HG03135 (cell line): ENCODE measurements around the gene CR1.
"Not testable (repeated sequence)": the region's sequence is repeated elsewhere in the genome, so short reads cannot be mapped to it uniquely, and the experiment has no call there.

Source experiments
- ATAC-seq: cut with Tn5 transposase; IDR thresholded peaks from one replicate; pipeline ENCODE4 v1.9.1; 2021; ENCODE audit warnings: mild to moderate bottlenecking, moderate library complexity; ENCODE audit not compliant: unreplicated experiment

CR1 gene

DNA sequence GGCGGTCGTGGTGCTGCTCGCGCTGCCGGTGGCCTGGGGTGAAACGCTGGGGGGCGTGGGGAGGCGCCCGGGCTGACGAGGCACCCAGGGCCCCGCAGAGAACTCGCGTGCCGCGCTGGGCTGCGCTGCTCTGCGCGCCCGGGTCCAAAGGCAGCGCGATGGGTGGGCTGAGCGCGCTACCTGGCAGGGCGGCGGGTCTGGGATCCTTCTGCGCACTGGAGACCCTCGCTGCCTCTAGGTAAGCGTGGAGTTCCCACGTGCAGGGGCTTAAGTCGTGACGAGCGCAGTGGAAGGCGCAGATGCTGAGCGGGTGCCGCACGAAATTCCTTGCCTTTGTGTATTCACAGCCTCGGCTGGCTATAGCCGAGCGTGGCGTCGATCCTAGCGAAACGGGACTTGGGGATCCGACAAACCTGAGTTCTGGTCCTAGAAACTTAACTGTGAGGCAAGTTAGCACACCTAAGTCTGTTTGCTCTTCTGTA lies 173.6 kb downstream of the CR1 start:
- no peak for ATAC-seq

DNA sequence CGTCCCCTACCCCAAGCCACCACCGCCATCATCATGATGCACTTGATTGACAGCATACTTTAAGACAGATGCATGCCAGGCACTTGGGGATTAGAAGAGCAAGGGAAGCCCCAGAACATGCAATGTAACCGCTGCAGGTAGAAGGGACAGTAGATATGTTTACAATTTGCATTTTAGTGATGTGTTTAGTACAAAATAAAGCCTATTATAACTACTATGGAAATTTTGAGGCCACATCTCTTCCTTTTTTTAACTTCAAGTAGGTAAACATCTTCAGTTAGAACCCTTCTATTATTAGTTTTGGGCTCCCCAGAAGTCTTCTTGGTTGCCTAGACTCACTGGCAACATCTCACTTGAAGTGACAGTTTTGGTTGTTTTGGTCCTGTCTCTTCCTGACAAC lies 174.2 kb downstream of the CR1 start:
- no peak for ATAC-seq

DNA sequence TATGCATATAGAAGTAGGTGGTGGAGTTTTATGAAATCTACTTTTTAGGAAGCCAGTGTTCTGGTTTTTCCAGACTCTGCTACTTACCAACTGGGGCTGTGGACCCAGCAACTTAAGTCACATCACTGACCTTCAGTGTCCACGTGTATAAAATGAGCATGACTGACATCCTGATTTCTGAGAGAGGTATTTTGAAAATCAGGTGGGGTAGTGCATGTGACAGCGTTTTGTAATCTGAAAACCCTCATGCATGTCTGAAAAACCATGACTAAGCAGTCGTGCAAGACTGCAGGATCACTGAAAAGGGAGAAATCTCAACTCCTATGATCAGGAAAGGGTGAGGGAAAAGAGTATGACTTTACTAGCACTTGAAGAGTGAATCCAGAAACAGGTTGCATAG lies 175.0 kb downstream of the CR1 start:
- no peak for ATAC-seq

DNA sequence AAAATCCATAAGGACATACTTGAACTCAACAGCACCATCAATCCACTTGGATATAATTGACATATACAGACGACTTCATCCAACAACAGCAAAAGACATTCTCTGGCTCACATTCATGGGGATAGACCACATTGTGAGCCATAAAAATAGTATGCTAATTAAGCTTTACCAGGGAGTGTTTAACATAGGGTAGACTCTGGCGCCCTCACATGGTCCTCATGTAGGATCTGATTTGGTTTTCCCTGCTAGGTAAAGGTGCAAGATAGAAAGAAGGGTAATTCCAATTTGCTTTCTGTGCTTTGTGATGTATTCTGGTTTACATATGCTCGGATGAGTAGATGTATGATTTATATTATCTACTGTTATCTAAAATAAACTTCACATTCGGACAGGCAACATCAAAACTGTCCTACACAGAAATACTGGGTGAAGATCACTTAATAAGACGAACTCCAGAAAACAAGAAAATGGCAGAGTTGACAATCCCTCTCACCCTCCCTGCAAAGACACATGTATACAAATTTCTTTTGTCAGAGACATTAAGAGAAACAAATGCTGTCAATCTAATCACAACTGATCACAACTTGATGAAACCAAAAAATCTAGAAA lies 176.7 kb downstream of the CR1 start:
- ATAC-seq = no peak

DNA sequence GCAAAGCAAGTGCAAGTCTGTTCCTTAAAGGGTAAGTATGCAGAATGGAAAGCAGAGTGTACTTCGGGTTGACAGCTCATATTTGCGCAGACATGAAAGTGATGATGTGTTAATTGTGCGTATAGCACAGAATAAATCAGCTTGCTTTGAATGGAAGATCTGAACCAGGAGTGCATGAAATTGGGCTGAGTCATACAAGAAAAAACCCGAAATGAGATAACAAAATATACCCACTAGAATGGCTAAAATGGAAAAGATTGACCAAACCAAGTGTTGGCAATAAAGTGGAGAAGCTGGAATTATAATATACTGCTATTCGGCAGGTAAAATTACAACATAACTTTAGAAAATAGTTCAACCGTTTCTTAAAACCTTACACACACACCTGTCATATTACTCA lies 177.4 kb downstream of the CR1 start:
- ATAC-seq = no peak

DNA sequence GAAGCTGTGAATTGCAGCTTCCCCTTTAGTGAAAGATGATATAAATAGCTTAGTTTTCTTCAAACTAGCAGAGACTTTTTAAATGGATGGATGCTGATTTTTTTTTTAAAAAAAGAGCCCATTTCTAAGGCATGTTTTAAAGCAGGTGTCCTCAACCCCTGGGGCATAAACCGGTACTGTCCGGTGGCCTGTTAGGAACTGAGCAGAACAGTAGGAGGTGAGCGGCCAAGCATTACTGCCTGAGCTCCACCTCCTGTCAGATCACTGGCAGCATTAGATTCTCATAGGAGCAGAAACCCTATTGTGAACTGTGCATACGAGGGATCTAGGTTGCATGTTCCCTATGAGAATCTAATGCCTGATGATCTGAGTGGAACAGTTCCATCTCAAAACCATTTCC lies 180.2 kb downstream of the CR1 start:
- ATAC-seq = no peak

DNA sequence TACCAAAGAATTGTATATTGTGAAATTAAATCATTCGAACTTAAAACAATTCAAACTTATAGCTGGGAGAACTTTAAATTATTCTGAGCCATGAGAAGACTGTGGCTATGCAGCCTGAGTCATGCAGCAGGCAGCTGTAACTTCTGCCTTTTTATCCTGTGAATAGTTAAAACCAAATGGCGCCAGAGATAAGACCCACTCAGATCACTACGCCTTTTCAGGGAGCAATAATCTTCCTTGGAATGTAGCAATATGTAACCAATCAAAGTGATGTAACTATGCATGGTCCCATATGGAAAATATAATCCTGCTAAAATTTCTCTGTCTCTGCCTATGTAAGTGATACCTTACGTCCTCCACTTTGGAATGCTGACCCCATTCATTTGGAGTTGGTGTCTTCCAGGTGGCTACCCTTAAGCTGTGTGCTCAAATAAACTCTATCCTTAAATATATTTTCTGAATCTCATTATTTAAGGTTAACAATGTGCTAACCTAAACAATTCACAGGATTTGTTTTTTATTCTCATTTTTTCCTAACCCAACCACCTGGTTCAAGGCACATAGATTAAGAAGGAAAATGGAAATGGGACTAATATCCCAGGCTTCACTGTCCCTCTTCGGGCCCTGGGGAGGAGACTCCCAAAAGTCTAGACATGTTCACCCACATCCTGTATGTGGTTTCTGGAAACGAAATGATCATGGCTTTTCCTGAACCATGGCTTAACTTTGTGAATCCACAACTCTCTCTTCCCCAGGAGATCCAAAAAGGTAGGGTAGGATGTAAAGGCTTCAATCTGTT lies 184.8 kb downstream of the CR1 start:
- not testable (repeated sequence) for ATAC-seq

DNA sequence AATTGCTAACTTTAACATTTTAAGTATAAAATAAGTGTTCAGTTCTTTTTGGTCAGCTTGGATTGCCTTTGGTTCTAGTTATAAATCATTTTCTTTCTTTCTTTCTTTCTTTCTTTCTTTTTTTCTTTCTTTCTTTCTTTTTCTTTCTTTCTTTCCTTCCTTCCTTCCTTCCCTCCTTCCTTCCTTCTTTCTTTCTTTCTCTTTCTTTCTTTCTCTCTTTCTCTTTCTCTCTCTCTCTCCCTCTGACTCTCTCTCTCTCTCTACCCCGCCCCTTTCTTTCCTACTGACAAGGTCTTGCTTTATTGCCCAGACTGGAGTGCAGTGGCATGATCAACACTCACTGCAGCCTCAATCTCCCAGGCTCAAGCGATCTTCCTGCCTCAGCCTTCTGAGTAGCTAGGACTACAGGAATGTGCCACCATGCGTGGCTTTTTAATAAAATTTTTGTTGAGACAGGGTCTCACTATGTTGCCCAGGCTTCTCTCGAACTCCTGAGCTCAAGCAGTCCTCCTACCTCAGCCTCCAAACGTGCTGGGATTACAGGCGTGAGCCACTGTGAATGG lies 187.0 kb downstream of the CR1 start:
- ATAC-seq = not testable (repeated sequence)

DNA sequence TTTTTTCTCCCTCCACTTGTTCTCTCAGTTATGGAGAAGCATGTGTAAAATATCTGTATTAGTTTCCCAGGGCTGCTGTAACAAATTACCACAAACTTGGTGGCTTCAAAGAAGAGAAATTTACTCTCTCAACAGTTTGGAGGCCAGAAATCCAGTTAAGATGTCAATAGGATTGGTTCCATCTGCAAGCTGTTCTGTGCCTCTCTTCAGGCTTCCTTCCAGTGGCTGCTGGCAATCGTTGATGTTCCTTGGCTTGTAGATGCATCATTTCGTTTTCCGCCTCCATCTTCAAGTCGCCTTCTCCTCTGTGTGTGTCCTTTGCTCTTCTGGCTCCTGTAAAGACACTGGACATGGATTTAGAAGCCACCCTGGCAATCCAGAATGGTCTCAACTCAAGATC lies 194.6 kb downstream of the CR1 start:
- not testable (repeated sequence) for ATAC-seq

DNA sequence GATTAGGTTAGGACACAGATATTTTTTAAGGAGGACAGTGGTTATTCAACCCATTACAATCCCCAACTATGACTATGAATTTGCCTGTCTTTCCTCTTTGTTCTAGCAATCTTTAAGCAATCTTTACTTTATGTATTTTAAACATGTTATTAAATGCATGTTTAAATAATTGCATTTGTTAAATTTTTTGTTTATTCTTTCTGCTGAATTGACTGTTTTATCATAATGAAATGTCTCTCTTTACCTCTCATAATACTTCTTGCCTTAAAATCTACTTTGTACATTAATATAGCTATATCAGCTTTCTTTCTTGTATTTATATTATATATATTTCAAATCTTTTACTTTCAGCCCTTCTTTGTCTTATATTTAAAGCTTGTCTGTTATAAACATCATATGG lies 195.1 kb downstream of the CR1 start:
- ATAC-seq = no peak
